IMR-90 (cell line): ENCODE measurements around the gene TMEM248. TPM values are rescaled to one million over a fixed set of nuclear protein-coding genes. Genes with fewer than 3 reads are reported as not detected.
A peak's percentile ranks its signal among the peaks of the same experiment; 100 is the strongest.

Experiments used
- ATAC-seq: fragments of 200-7000 bp; cut with Tn5 transposase; 2 replicates; pipeline ENCODE4 v1.9.1; 2020; ENCODE audit warnings: low read depth, mild to moderate bottlenecking, moderate library complexity
- BruUV-seq: library from RNA; stranded (reverse); fragments of 400-500 nt; replicated peaks from 2 replicates; lab custom pipeline; 2021; lab: Mats Ljungman, UMichigan
- CTCF ChIA-PET: fragments of 300-600 bp; formaldehyde crosslinking; extraction: SDS; loops from one replicate; lab custom pipeline; 2021; ENCODE audit warnings: antibody characterized with exemption; lab: Yijun Ruan, JAX
- POLR2A ChIA-PET: fragments of 300-600 bp; sonication (Branson Sonifier 250); formaldehyde crosslinking; loops from one replicate; lab custom pipeline; 2022; ENCODE audit warnings: antibody characterized with exemption; ENCODE audit not compliant: unreplicated experiment; lab: Charles Lee
- DNase-seq: peaks from one replicate; pipeline ENCODE4 v3.0.0; 2013
- H2AFZ ChIP-seq: replicated peaks from 2 replicates; pipeline ENCODE3; 2013; ENCODE audit warnings: low read length, mild to moderate bottlenecking; ENCODE audit not compliant: poor library complexity
- H2AK5ac ChIP-seq: 2 replicates; pipeline ENCODE4 v1.6.1; 2013; ENCODE audit warnings: low read depth, low read length, inconsistent platforms
- H2AK9ac ChIP-seq: replicated peaks from 2 replicates; pipeline ENCODE3; 2013; ENCODE audit warnings: mild to moderate bottlenecking, low read depth, low read length, moderate library complexity; ENCODE audit not compliant: poor library complexity
- H2BK120ac ChIP-seq: 2 replicates; pipeline ENCODE4 v1.6.1; 2013; ENCODE audit warnings: low read depth, low read length, inconsistent platforms
- H2BK15ac ChIP-seq: 3 replicates; pipeline ENCODE4 v1.6.1; 2013; ENCODE audit warnings: low read depth, low read length, inconsistent platforms
- H2BK20ac ChIP-seq: 2 replicates; pipeline ENCODE4 v1.6.1; 2013; ENCODE audit warnings: low read depth, mild to moderate bottlenecking, inconsistent platforms, low read length, moderate library complexity
- H2BK5ac ChIP-seq: 2 replicates; pipeline ENCODE4 v1.6.1; 2013; ENCODE audit warnings: mild to moderate bottlenecking, low read depth, low read length, inconsistent platforms; ENCODE audit not compliant: poor library complexity, severe bottlenecking
- H3K14ac ChIP-seq: replicated peaks from 2 replicates; pipeline ENCODE4 v1.6.1; 2013; ENCODE audit warnings: low read depth, low read length, inconsistent platforms
- H3K18ac ChIP-seq: 2 replicates; pipeline ENCODE4 v1.6.1; 2013; ENCODE audit warnings: low read depth, low read length, control low read depth
- H3K23ac ChIP-seq: 2 replicates; pipeline ENCODE4 v1.6.1; 2013; ENCODE audit warnings: low read depth, low read length, inconsistent platforms
- H3K27ac ChIP-seq: 2 replicates; pipeline ENCODE4 v1.5.1; 2013; ENCODE audit warnings: mild to moderate bottlenecking, control low read depth, low read length; ENCODE audit not compliant: insufficient read depth
- H3K27me3 ChIP-seq: 2 replicates; pipeline ENCODE4 v1.6.1; 2013; ENCODE audit warnings: low read length; ENCODE audit not compliant: control insufficient read depth, insufficient read depth
- H3K36me3 ChIP-seq: 2 replicates; pipeline ENCODE4 v1.6.1; 2013; ENCODE audit warnings: low read length, mixed read lengths; ENCODE audit not compliant: control insufficient read depth, insufficient read depth
- H3K4ac ChIP-seq: 2 replicates; pipeline ENCODE4 v1.6.1; 2013; ENCODE audit warnings: low read depth, low read length, inconsistent platforms
- H3K4me1 ChIP-seq: 2 replicates; pipeline ENCODE4 v1.6.1; 2013; ENCODE audit warnings: low read length, mixed read lengths; ENCODE audit not compliant: control insufficient read depth, insufficient read depth
- H3K4me2 ChIP-seq: 2 replicates; pipeline ENCODE4 v1.6.1; 2013; ENCODE audit warnings: low read depth, mild to moderate bottlenecking, control low read depth, low read length, moderate library complexity
- H3K4me3 ChIP-seq: 2 replicates; pipeline ENCODE4 v1.5.1; 2013; ENCODE audit warnings: low read depth, mild to moderate bottlenecking, control low read depth, low read length, moderate library complexity; ENCODE audit not compliant: insufficient read depth
- H3K56ac ChIP-seq: 2 replicates; pipeline ENCODE4 v1.6.1; 2013; ENCODE audit warnings: low read length, inconsistent platforms; ENCODE audit not compliant: insufficient read depth; ENCODE audit errors: extremely low read depth
- H3K79me1 ChIP-seq, 2 experiments: 2 replicates each; pipeline ENCODE4 v1.6.1; 2013; ENCODE audit warnings: low read length in 2 of 2, inconsistent platforms in 1 of 2, low read depth in 1 of 2
- H3K9ac ChIP-seq: 2 replicates; pipeline ENCODE4 v1.6.1; 2013; ENCODE audit warnings: low read depth, low read length, control low read depth
- H3K9me1 ChIP-seq: 2 replicates; pipeline ENCODE4 v1.6.1; 2013; ENCODE audit warnings: low read length, inconsistent platforms; ENCODE audit not compliant: insufficient read depth
- H3K9me3 ChIP-seq: 2 replicates; pipeline ENCODE4 v1.6.1; 2013; ENCODE audit warnings: low read length; ENCODE audit not compliant: control insufficient read depth, insufficient read depth
- H4K20me1 ChIP-seq: 2 replicates; pipeline ENCODE4 v1.6.1; 2013; ENCODE audit warnings: low read length, inconsistent platforms; ENCODE audit not compliant: insufficient read depth
- H4K5ac ChIP-seq: 2 replicates; pipeline ENCODE4 v1.6.1; 2013; ENCODE audit warnings: mild to moderate bottlenecking, low read depth, low read length, control low read depth
- H4K8ac ChIP-seq, 2 experiments: 2 replicates each; pipeline ENCODE4 v1.6.1; 2013; ENCODE audit warnings: low read depth in 2 of 2, low read length in 2 of 2, control low read depth in 1 of 2, inconsistent platforms in 1 of 2
- H4K91ac ChIP-seq: 2 replicates; pipeline ENCODE4 v1.6.1; 2013; ENCODE audit warnings: low read depth, low read length, inconsistent platforms; ENCODE audit not compliant: insufficient read depth
- BHLHE40 ChIP-seq: fragments of 150-350 bp; IDR thresholded peaks from 2 replicates; pipeline ENCODE4 v1.6.1; 2016; ENCODE audit warnings: mild to moderate bottlenecking, low read depth, low read length
- CEBPB ChIP-seq: IDR thresholded peaks from 2 replicates; pipeline ENCODE4 v1.6.1; 2012; ENCODE audit warnings: low read depth, low read length, improper control_type of control experiment
- CHD1 ChIP-seq: IDR thresholded peaks from 2 replicates; pipeline ENCODE4 v1.6.1; 2012; ENCODE audit warnings: low read depth, low read length, improper control_type of control experiment
- MAFK ChIP-seq: IDR thresholded peaks from 2 replicates; pipeline ENCODE4 v1.6.1; 2012; ENCODE audit warnings: low read depth, low read length, improper control_type of control experiment
- MXI1 ChIP-seq: IDR thresholded peaks from 2 replicates; pipeline ENCODE4 v1.6.1; 2012; ENCODE audit warnings: low read depth, mild to moderate bottlenecking, low read length, moderate library complexity, borderline replicate concordance
- NFE2L2 ChIP-seq: fragments of 150-350 bp; IDR thresholded peaks from 2 replicates; pipeline ENCODE4 v1.6.1; 2016; ENCODE audit warnings: low read depth, mild to moderate bottlenecking, low read length
- POLR2A ChIP-seq: IDR thresholded peaks from 2 replicates; pipeline ENCODE4 v1.6.1; 2012; ENCODE audit warnings: mild to moderate bottlenecking, low read depth, low read length
- RAD21 ChIP-seq: IDR thresholded peaks from 2 replicates; pipeline ENCODE4 v1.6.1; 2012; ENCODE audit warnings: low read length, improper control_type of control experiment
- RCOR1 ChIP-seq: IDR thresholded peaks from 2 replicates; pipeline ENCODE4 v1.6.1; 2012; ENCODE audit warnings: mild to moderate bottlenecking, low read length, improper control_type of control experiment; ENCODE audit not compliant: insufficient replicate concordance
- RFX5 ChIP-seq: IDR thresholded peaks from 2 replicates; pipeline ENCODE4 v1.8.0; 2012; ENCODE audit warnings: low read depth, mild to moderate bottlenecking, low read length, moderate library complexity
- SMC3 ChIP-seq: fragments of 150-350 bp; IDR thresholded peaks from 2 replicates; pipeline ENCODE4 v1.6.1; 2016; ENCODE audit warnings: low read depth, mild to moderate bottlenecking, antibody characterized with exemption, low read length, moderate library complexity
- WGBS, 2 experiments: methylation state at CpG; one replicate each; pipeline versions ENCODE4 v1.1.5 to v1.1.7; 2013; ENCODE audit warnings: missing lambda C conversion rate in 2 of 2; ENCODE audit not compliant: insufficient read length in 1 of 2; ENCODE audit errors: extremely low coverage in 2 of 2; 5-methylcytosine and 5-hydroxymethylcytosine counted together
- dilution Hi-C: fragments of 300-500 bp; cut with HindIII; formaldehyde crosslinking; loops from one replicate; pipeline ENCODE4 v1.14.3; 2018; ENCODE audit warnings: low sequenced_read_pairs; ENCODE audit not compliant: unreplicated experiment
- in situ Hi-C: fragments of 300-500 bp; cut with MboI; formaldehyde crosslinking; loops from 3 replicates; pipeline ENCODE4 v1.14.3; 2019; ENCODE audit warnings: low sequenced_read_pairs, inconsistent platforms, mixed read lengths
- intact Hi-C: fragments of 100-400 bp; cut with micrococcal nuclease; formaldehyde crosslinking; loops from 2 replicates; pipeline ENCODE4 v1.10.0; 2022
- polyA plus RNA-seq, 3 experiments: library from polyadenylated mRNA; depleted of rRNA; stranded (reverse); fragments of >200 nt; gene quantifications; 2 replicates each; pipeline ENCODE4 v1.2.3, GENCODE V29; 2012; ENCODE audit warnings: low replicate concordance in 1 of 3
- total RNA-seq: library from RNA; depleted of rRNA; stranded (reverse); fragments of >200 nt; gene quantifications from 2 replicates; pipeline ENCODE4 v1.2.3, GENCODE V29; 2012
- TF ChIP-seq, protein P1 (sequence below): fragments of 150-350 bp; IDR thresholded peaks from 2 replicates; pipeline ENCODE4 v1.6.1; 2017; ENCODE audit warnings: mild to moderate bottlenecking, antibody characterized with exemption, low read length, low read depth
- TF ChIP-seq, protein P2 (sequence below): fragments of 150-350 bp; IDR thresholded peaks from 2 replicates; pipeline ENCODE4 v1.6.1; 2016; ENCODE audit warnings: low read depth, mild to moderate bottlenecking, low read length, moderate library complexity, borderline replicate concordance
- TF ChIP-seq, protein P3 (sequence below): conservative IDR thresholded peaks from 2 replicates; pipeline ENCODE4 v1.5.1; 2012; ENCODE audit warnings: mild to moderate bottlenecking, low read depth, low read length, improper control_type of control experiment

The TMEM248 gene
- total and polyA plus RNA-seq, 2 of the 4 experiments (the other 2 are of a cell fraction), result 103 to 175 TPM

DNA sequence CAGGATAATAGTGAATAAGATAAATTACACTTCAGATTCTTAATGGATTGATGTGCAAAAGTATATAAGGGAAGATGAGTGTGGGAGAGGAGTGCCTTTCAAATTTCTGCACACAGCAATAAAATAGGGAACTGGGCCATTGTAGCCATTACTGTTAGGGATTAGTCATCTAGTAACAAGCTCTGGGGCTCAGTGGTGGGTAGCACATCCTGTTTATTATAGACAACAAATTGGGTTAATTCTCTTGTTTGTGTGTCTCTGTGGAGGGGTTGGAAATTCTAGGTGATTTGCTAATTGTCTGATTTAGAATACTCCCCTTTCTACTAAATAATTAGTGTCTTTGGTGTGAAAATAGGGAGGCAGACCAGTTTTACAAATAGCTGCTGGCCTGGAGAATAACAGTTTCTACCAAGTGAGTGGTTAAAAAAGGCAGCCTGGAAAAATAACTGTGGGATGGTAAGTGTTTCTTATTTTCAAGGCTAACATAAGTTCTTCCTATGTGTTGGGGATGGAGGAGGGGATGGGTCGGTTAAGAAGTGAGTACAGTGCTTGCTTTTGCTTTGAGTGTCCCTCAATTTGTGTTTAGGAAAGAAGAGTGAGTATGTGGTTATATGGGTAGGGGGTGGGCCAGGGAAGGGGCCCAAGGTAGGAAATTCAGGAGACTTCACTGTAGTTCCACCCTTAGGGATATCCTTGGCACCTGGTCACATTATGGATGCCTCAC lies 43.3 kb upstream of the TMEM248 start:
- Histone ChIP-seq H3K27ac (no peak overlapping the region), H2AFZ (no peak overlapping the region), H3K9me3 (no peaks in the 10 kb centered on the region), H3K36me3 (peaks cover 2% of the 10 kb centered on the region; the same call in 1 of the 2 replicates), H4K5ac (no peak overlapping the region; the same call in 1 of the 2 replicates), H3K4me1 (no peaks in the 10 kb centered on the region), H3K4ac (peak overlapping the region; percentile 45; the same call in 1 of the 2 replicates), H4K91ac (peak overlapping the region; percentile 46; the same call in 1 of the 2 replicates), H2BK20ac (peak overlapping the region; percentile 18; the same call in 1 of the 2 replicates), H3K56ac (no peak overlapping the region), H3K4me3 (no peak overlapping the region), H2AK9ac (no peak overlapping the region), H3K79me1 (no peaks in the 10 kb centered on the region), H3K18ac (no peak overlapping the region; the same call in 1 of the 2 replicates), H3K27me3 (no peaks in the 10 kb centered on the region), H4K20me1 (no peaks in the 10 kb centered on the region), H3K14ac (peak overlapping the region; percentile 76; the same call in 1 of the 2 replicates), H3K23ac (no peak overlapping the region; the same call in 1 of the 2 replicates), H3K4me2 (no peak overlapping the region), H2BK120ac (peak overlapping the region; percentile 34; the same call in 1 of the 2 replicates), H4K8ac (no peak overlapping the region; a peak in 1 of 4 replicates), H3K9ac (no peak overlapping the region), H2BK5ac (peak overlapping the region; percentile 2), H2AK5ac (no peak overlapping the region), H2BK15ac (no peak overlapping the region), H3K9me1 (peaks cover 6% of the 10 kb centered on the region)
- CTCF ChIA-PET, result interaction anchor here (0.6 kb wide), 1 partner anchor 85 kb away, joined by 3 read pairs; no protein-coding TSS in a partner anchor
- peak; percentile 87 for ATAC-seq
- in situ Hi-C loops, result no loop called here
- DNase-seq, result peak; percentile 36
- BruUV-seq, result no TSS peak
- dilution Hi-C loops, result no loop called here
- POLR2A ChIA-PET, result no interaction called here
- WGBS, 2 experiments, result 88% methylated on average over 1 of the region's 1 CpG; no CpG with 5 or more reads in 1 of the 2 experiments
- intact Hi-C loops, result no loop called here
- TF ChIP-seq MAFK (no peak), NFE2L2 (no peak), RFX5 (no peak), RAD21 (no peak), BHLHE40 (no peak), CEBPB (no peak), POLR2A (no peak), CHD1 (no peak), RCOR1 (no peak), MXI1 (no peak), SMC3 (no peak)
- TF ChIP-seq, protein P1, sequence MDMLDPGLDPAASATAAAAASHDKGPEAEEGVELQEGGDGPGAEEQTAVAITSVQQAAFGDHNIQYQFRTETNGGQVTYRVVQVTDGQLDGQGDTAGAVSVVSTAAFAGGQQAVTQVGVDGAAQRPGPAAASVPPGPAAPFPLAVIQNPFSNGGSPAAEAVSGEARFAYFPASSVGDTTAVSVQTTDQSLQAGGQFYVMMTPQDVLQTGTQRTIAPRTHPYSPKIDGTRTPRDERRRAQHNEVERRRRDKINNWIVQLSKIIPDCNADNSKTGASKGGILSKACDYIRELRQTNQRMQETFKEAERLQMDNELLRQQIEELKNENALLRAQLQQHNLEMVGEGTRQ, result no peak
- TF ChIP-seq, protein P2, sequence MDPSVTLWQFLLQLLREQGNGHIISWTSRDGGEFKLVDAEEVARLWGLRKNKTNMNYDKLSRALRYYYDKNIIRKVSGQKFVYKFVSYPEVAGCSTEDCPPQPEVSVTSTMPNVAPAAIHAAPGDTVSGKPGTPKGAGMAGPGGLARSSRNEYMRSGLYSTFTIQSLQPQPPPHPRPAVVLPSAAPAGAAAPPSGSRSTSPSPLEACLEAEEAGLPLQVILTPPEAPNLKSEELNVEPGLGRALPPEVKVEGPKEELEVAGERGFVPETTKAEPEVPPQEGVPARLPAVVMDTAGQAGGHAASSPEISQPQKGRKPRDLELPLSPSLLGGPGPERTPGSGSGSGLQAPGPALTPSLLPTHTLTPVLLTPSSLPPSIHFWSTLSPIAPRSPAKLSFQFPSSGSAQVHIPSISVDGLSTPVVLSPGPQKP, result no peak
- TF ChIP-seq, protein P3, sequence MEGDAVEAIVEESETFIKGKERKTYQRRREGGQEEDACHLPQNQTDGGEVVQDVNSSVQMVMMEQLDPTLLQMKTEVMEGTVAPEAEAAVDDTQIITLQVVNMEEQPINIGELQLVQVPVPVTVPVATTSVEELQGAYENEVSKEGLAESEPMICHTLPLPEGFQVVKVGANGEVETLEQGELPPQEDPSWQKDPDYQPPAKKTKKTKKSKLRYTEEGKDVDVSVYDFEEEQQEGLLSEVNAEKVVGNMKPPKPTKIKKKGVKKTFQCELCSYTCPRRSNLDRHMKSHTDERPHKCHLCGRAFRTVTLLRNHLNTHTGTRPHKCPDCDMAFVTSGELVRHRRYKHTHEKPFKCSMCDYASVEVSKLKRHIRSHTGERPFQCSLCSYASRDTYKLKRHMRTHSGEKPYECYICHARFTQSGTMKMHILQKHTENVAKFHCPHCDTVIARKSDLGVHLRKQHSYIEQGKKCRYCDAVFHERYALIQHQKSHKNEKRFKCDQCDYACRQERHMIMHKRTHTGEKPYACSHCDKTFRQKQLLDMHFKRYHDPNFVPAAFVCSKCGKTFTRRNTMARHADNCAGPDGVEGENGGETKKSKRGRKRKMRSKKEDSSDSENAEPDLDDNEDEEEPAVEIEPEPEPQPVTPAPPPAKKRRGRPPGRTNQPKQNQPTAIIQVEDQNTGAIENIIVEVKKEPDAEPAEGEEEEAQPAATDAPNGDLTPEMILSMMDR, result no peak
